ENCODE results near the gene MALAT1. TPM values are rescaled to one million over a fixed set of nuclear protein-coding genes. Genes with fewer than 3 reads are reported as not detected.

The MALAT1 gene
- total and polyA plus RNA-seq, 2 of the 8 experiments (the other 6 are each of a cell fraction or from before 2014, with no cell fraction given), result 115 to 984 TPM

DNA sequence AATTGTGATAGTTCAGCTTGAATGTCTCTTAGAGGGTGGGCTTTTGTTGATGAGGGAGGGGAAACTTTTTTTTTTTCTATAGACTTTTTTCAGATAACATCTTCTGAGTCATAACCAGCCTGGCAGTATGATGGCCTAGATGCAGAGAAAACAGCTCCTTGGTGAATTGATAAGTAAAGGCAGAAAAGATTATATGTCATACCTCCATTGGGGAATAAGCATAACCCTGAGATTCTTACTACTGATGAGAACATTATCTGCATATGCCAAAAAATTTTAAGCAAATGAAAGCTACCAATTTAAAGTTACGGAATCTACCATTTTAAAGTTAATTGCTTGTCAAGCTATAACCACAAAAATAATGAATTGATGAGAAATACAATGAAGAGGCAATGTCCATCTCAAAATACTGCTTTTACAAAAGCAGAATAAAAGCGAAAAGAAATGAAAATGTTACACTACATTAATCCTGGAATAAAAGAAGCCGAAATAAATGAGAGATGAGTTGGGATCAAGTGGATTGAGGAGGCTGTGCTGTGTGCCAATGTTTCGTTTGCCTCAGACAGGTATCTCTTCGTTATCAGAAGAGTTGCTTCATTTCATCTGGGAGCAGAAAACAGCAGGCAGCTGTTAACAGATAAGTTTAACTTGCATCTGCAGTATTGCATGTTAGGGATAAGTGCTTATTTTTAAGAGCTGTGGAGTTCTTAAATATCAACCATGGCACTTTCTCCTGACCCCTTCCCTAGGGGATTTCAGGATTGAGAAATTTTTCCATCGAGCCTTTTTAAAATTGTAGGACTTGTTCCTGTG, 3.9 kb downstream of the MALAT1 start (continued):
- TF ChIP-seq RAD21 (IDR thresholded peaks at IDR 0.05 in 1 of 2, conservative IDR thresholded peaks at IDR 0.05 in 1 of 2; ENCODE audit: low read depth in 2 of 2, low read length in 2 of 2), result no peak
- TF ChIP-seq SIRT6 (IDR thresholded peaks at IDR 0.05; ENCODE audit: low read length), result peak; percentile 96
- TF ChIP-seq KDM4A (IDR thresholded peaks at IDR 0.05; ENCODE audit: low read depth, low read length, severe bottlenecking), result no peak
- peak; percentile 84 to 94 for TF ChIP-seq POLR2A (IDR thresholded peaks at IDR 0.05; ENCODE audit: control extremely low read depth in 1 of 2, low read depth in 2 of 2, low read length in 2 of 2)
